Lower lobe of right lung (tissue), 2 donors: ENCODE results near the gene UST. TPM values are rescaled to one million over a fixed set of nuclear protein-coding genes. Genes with fewer than 3 reads are reported as not detected.

ENCODE experiments used
- ATAC-seq, 2 donors: fragments of 200-7000 bp; cut with Tn5 transposase; one replicate each; pipeline ENCODE4 v1.9.1; 2020 to 2022; ENCODE audit warnings: mild to moderate bottlenecking in 2 of 2, moderate library complexity in 2 of 2
- DNase-seq: peaks from one replicate; pipeline ENCODE4 v3.0.0-alpha.2; 2020
- H3K27ac ChIP-seq: fragments of 200-600 bp; one replicate; pipeline ENCODE4 v1.8.0; 2022
- H3K27me3 ChIP-seq: fragments of 200-600 bp; one replicate; pipeline ENCODE4 v1.8.0; 2022; ENCODE audit warnings: low read depth
- H3K36me3 ChIP-seq: fragments of 200-600 bp; one replicate; pipeline ENCODE4 v1.8.0; 2022; ENCODE audit warnings: mild to moderate bottlenecking
- H3K4me1 ChIP-seq: fragments of 200-600 bp; one replicate; pipeline ENCODE4 v1.8.0; 2022
- H3K4me3 ChIP-seq: fragments of 200-600 bp; one replicate; pipeline ENCODE4 v1.8.0; 2022; ENCODE audit warnings: mild to moderate bottlenecking
- H3K9me3 ChIP-seq: fragments of 200-600 bp; one replicate; pipeline ENCODE4 v1.8.0; 2022
- intact Hi-C: fragments of 100-400 bp; cut with DNase I; formaldehyde crosslinking; loops from one replicate; pipeline ENCODE4 v1.11.0; 2022
- total RNA-seq: library from RNA; stranded (reverse); fragmentation: NEBNext Ultra II Directional; extraction: Animal tissue kit (Norgen Biotek cat#: 25700); gene quantifications from one replicate; pipeline ENCODE4 v1.2.1, GENCODE V29; 2021
- TF ChIP-seq, protein P1 (sequence below): fragments of 200-600 bp; IDR thresholded peaks from one replicate; pipeline ENCODE4 v1.8.0; 2022; ENCODE audit warnings: antibody characterized with exemption, mild to moderate bottlenecking
- donor health status: DM: no; HTN: yes; CAD: no; lungs with severe emphysema.

The UST gene
- total RNA-seq, 1 donor from 2014 or later: 11.8 TPM

DNA sequence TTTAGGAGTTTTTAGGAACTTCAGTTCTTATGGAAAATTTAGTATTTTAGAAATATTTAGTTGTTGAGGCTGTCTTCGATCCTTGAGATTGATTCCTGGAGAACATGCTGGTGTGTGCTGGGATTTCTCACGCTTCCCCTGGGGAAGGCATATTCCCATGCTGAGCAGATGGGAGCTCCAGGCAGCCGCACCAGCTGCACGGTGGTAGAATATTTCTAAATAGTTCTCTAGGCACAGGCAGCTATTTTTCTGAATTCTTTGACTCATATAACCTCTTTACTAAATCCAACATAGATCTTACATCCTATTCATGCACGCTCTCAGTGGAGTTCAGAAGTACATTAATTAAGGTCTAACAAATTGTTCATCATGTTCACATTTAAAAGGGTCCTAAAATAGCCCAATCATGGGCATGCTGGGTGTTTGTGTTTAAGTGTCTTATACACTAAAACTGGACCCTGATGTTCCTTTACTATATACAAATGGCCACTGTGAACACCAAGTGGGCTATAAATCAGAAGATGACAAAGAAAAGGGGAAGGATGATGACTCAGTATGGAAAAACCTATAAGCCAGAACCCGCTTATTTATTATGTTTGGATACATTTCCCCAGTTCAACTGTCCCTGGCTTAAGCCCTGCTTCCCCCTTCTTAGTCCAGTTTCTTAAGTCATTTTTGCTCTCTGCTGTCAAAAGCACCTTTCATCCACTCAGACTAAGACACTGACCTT, 138.5 kb downstream of the UST start:
- DNase-seq: no peak
- ATAC-seq: no peak
- Histone ChIP-seq H3K27me3 (no peaks in the 10 kb centered on the region), H3K4me3 (no peak overlapping the region), H3K9me3 (no peaks in the 10 kb centered on the region), H3K27ac (no peak overlapping the region), H3K4me1 (no peaks in the 10 kb centered on the region), H3K36me3 (no peaks in the 10 kb centered on the region)
- intact Hi-C loops: no loop called here
- TF ChIP-seq, protein P1, sequence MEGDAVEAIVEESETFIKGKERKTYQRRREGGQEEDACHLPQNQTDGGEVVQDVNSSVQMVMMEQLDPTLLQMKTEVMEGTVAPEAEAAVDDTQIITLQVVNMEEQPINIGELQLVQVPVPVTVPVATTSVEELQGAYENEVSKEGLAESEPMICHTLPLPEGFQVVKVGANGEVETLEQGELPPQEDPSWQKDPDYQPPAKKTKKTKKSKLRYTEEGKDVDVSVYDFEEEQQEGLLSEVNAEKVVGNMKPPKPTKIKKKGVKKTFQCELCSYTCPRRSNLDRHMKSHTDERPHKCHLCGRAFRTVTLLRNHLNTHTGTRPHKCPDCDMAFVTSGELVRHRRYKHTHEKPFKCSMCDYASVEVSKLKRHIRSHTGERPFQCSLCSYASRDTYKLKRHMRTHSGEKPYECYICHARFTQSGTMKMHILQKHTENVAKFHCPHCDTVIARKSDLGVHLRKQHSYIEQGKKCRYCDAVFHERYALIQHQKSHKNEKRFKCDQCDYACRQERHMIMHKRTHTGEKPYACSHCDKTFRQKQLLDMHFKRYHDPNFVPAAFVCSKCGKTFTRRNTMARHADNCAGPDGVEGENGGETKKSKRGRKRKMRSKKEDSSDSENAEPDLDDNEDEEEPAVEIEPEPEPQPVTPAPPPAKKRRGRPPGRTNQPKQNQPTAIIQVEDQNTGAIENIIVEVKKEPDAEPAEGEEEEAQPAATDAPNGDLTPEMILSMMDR: no peak

DNA sequence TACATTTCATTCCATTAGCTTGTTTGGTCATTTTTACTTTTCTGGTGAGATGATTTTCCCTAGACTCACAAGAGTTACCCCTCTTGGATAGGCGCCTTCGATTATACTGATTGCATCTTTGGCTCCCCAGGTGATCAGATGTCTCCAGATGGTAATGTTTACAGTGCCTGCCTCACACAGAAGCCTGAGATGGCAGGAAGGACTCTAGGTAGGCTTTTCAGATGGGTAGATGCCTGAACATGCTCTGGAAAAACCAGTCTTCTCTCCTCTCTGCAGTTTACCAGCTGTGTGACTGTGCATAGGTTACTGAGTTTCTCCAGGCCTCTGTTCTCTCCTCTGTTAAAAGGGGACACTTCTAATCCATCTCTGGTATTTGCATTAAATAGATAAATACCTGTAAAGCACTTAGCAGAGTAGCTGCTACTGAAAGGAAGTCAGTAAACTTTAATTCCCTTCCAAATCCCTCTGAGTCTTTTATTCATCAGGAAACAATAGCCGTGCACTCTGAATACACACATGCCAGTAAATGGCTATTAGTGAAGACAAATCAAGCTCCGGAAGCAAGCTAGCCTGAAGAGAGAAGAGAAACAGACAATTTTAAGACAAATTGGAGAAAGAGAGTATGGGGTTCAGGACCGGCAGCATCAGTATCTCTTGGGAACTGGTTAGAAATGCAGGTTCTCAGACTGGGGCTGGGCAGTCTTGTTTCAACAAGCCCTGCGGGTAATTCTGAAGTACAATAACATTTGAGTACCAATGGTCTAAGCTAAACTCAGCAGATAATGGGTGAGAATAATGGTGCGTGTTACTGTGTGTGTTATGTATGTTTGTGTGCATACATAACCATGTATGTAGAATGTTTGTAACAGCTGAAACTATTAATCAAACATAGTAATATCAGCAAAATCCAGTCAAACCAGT, 139.4 kb downstream of the UST start:
- intact Hi-C loops: no loop called here
- DNase-seq (no peak), ATAC-seq (no peak)
- H3K27me3 ChIP-seq: no peaks in the 10 kb centered on the region
- H3K4me1 ChIP-seq: no peaks in the 10 kb centered on the region
- no peaks in the 10 kb centered on the region for H3K9me3 ChIP-seq
- H3K27ac ChIP-seq: no peak overlapping the region
- TF ChIP-seq, protein P1: no peak
- no peak overlapping the region for H3K4me3 ChIP-seq
- H3K36me3 ChIP-seq: no peaks in the 10 kb centered on the region

DNA sequence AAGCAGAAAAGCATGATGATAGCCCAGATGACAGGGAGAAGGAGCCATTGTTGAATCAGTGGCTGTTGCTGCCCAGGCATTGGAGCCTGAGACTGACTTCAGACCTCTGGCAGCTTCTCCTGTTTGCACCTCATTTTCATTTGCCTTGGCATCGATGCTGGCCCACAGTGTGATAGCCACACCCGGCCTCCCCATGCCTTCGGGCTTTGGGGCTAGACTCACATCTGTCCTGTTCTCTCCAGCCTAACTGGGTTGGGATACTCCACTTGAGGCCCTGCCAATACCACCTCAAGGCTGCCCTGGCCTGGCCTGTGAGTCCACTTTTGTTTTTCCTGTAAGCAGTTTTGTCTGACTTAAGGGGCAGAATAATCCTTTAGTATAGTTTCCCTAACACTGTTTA, 140.4 kb downstream of the UST start:
- Histone ChIP-seq H3K4me1 (no peaks in the 10 kb centered on the region), H3K4me3 (no peak overlapping the region), H3K9me3 (no peaks in the 10 kb centered on the region), H3K27me3 (no peaks in the 10 kb centered on the region), H3K36me3 (no peaks in the 10 kb centered on the region), H3K27ac (no peak overlapping the region)
- intact Hi-C loops: no loop called here
- no peak for DNase-seq
- ATAC-seq: no peak
- TF ChIP-seq, protein P1: no peak

DNA sequence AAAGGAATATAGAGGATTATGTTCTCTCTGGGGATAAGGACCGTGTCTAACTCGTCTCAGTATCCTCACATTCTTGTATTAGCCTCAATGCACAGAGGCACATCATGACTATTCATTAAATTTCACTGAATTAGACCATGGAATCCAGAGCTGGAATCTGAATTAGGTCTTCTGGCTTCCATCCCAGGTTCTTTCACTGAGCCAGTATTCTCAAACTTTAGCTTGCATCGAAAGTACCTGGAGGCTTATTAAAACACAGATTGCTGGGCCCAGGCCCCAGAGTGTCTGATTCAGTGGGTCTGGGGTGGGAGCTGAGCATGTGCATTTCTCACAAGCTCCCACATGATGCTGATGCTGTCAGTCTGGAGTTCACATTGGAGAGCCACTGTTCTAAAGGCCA, 142.0 kb downstream of the UST start:
- ATAC-seq: no peak
- Histone ChIP-seq H3K4me1 (no peaks in the 10 kb centered on the region), H3K36me3 (no peaks in the 10 kb centered on the region), H3K9me3 (no peaks in the 10 kb centered on the region), H3K27me3 (no peaks in the 10 kb centered on the region), H3K4me3 (no peak overlapping the region), H3K27ac (no peak overlapping the region)
- TF ChIP-seq, protein P1: no peak
- intact Hi-C loops: no loop called here
- DNase-seq: no peak

DNA sequence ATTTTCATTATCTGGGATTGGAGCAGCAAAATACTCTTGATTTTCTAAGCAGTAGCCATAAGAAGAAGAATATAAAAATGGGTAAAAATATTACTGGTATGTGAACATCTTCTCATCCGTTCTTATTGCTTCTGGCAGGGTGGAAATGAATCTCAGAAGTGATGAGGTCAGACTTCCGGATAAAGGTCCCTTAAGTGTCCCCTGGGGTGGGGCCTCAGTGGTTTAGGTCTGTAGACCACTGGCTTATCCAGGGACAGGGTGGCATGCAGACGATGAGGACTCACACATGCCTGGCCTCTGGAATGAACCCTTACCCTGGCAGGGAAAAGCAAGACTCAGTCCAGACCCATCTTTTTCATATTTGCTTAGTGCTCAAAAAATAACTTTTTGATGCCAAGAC, 143.3 kb downstream of the UST start:
- ATAC-seq (no peak), DNase-seq (no peak)
- Histone ChIP-seq H3K27ac (no peak overlapping the region), H3K9me3 (no peaks in the 10 kb centered on the region), H3K27me3 (no peaks in the 10 kb centered on the region), H3K36me3 (no peaks in the 10 kb centered on the region), H3K4me1 (no peaks in the 10 kb centered on the region), H3K4me3 (no peak overlapping the region)
- intact Hi-C loops: no loop called here
- TF ChIP-seq, protein P1: no peak
